HepG2 (cell line): Measurements from ENCODE around the gene TOP2A. TPM values are rescaled to one million over a fixed set of nuclear protein-coding genes. Genes with fewer than 3 reads are reported as not detected.

Source experiments
- CBFB ChIP-seq: sonication (generic); formaldehyde crosslinking; IDR thresholded peaks from 2 replicates; pipeline ENCODE4 v1.4.0; 2020; ENCODE audit warnings: missing genetic modification reagents
- CCAR2 ChIP-seq: fragments of 200-400 bp; formaldehyde crosslinking; optimal IDR thresholded peaks from 2 replicates; pipeline ENCODE3; 2018; ENCODE audit warnings: low read depth, mild to moderate bottlenecking, low read length, moderate library complexity
- GABPA ChIP-seq, 2 experiments: IDR thresholded peaks; 2 replicates each; pipeline ENCODE4 v1.6.1; 2011 to 2016; ENCODE audit warnings: low read depth in 2 of 2, low read length in 1 of 2, missing biosample characterization in 1 of 2, missing genetic modification characterization in 1 of 2
- HINFP ChIP-seq: sonication (generic); formaldehyde crosslinking; IDR thresholded peaks from 2 replicates; pipeline ENCODE4 v1.4.0; 2020; ENCODE audit warnings: low read depth, mild to moderate bottlenecking, missing genetic modification reagents
- HMGA1 ChIP-seq: sonication (generic); formaldehyde crosslinking; conservative IDR thresholded peaks from 2 replicates; pipeline ENCODE4 v1.4.0; 2020; ENCODE audit warnings: missing genetic modification reagents
- IKZF5 ChIP-seq: IDR thresholded peaks from 2 replicates; pipeline ENCODE4 v1.6.1; 2018; ENCODE audit warnings: missing genetic modification reagents, mild to moderate bottlenecking, missing compliant biosample characterization
- KAT7 ChIP-seq: IDR thresholded peaks from 2 replicates; pipeline ENCODE4 v1.6.1; 2018; ENCODE audit warnings: borderline replicate concordance, missing compliant biosample characterization
- KAT8 ChIP-seq: IDR thresholded peaks from 2 replicates; pipeline ENCODE4 v1.6.1; 2016; ENCODE audit warnings: missing genetic modification reagents, missing compliant biosample characterization
- KDM5A ChIP-seq: fragments of 200-600 bp; sonication (generic); IDR thresholded peaks from 2 replicates; pipeline ENCODE4 v1.7.0; 2018; ENCODE audit warnings: antibody characterized with exemption, mild to moderate bottlenecking, low read length, borderline replicate concordance
- KDM6A ChIP-seq: IDR thresholded peaks from 2 replicates; pipeline ENCODE4 v1.6.1; 2016; ENCODE audit warnings: low read depth
- KLF13 ChIP-seq: sonication (generic); formaldehyde crosslinking; IDR thresholded peaks from 2 replicates; pipeline ENCODE4 v1.4.0; 2020; ENCODE audit warnings: mild to moderate bottlenecking, missing genetic modification reagents
- KMT2B ChIP-seq: IDR thresholded peaks from 2 replicates; pipeline ENCODE4 v1.6.1; 2016; ENCODE audit warnings: missing genetic modification reagents, missing compliant biosample characterization
- ONECUT2 ChIP-seq: sonication (generic); formaldehyde crosslinking; IDR thresholded peaks from 2 replicates; pipeline ENCODE4 v1.4.0; 2020; ENCODE audit warnings: missing genetic modification reagents
- SALL1 ChIP-seq: sonication (generic); formaldehyde crosslinking; IDR thresholded peaks from 2 replicates; pipeline ENCODE4 v1.8.0; 2022; ENCODE audit warnings: mild to moderate bottlenecking, missing genetic modification reagents
- SETDB1 ChIP-seq: sonication (generic); formaldehyde crosslinking; IDR thresholded peaks from 2 replicates; pipeline ENCODE4 v1.5.1; 2020; ENCODE audit warnings: missing genetic modification reagents, mild to moderate bottlenecking, borderline replicate concordance
- WIZ ChIP-seq: sonication (generic); formaldehyde crosslinking; IDR thresholded peaks from 2 replicates; pipeline ENCODE4 v1.5.1; 2020; ENCODE audit warnings: mild to moderate bottlenecking, missing genetic modification reagents
- YY1 ChIP-seq: IDR thresholded peaks from 2 replicates; pipeline ENCODE4 v1.6.1; 2011; ENCODE audit warnings: low read length, low read depth, moderate library complexity, mild to moderate bottlenecking; ENCODE audit not compliant: insufficient read depth, insufficient replicate concordance
- ZFP1 ChIP-seq: IDR thresholded peaks from 2 replicates; pipeline ENCODE4 v1.6.1; 2016
- ZNF138 ChIP-seq: sonication (generic); formaldehyde crosslinking; IDR thresholded peaks from 2 replicates; pipeline ENCODE4 v1.5.0; 2020; ENCODE audit warnings: mild to moderate bottlenecking, low read depth, missing genetic modification reagents
- ZNF253 ChIP-seq: sonication (generic); formaldehyde crosslinking; IDR thresholded peaks from 2 replicates; pipeline ENCODE4 v1.8.0; 2022; ENCODE audit warnings: mild to moderate bottlenecking, missing genetic modification reagents, borderline replicate concordance
- ZNF441 ChIP-seq: sonication (generic); formaldehyde crosslinking; IDR thresholded peaks from 2 replicates; pipeline ENCODE4 v1.7.0; 2021; ENCODE audit warnings: missing genetic modification reagents, borderline replicate concordance
- ZNF784 ChIP-seq: sonication (generic); formaldehyde crosslinking; IDR thresholded peaks from 2 replicates; pipeline ENCODE4 v1.5.1; 2020; ENCODE audit warnings: missing genetic modification reagents, mild to moderate bottlenecking, borderline replicate concordance
- ZSCAN9 ChIP-seq: IDR thresholded peaks from 2 replicates; pipeline ENCODE4 v1.6.1; 2016; ENCODE audit warnings: borderline replicate concordance
- polyA plus RNA-seq, 8 experiments: library from polyadenylated mRNA; depleted of rRNA in 3 of 8; stranded (reverse) in 7 of 8; unstranded in 1 of 8; fragments of >200 nt; fragmentation: Illumina TruSeq in 4 of 8; extraction: Trizol in 4 of 8; gene quantifications; 2 replicates each; pipeline versions ENCODE4 v1.2.1 to v1.2.3, GENCODE V29; 2011 to 2016; ENCODE audit warnings: low read depth in 4 of 8, missing spikeins in 1 of 8, mixed read lengths in 1 of 8; ENCODE audit not compliant: insufficient read depth in 1 of 8
- total RNA-seq, 5 experiments: library from RNA; depleted of rRNA; stranded (reverse); fragments of >200 nt; fragmentation: Illumina TruSeq; extraction: Trizol; gene quantifications; 2 replicates each; pipeline ENCODE4 v1.2.3, GENCODE V29; 2016; ENCODE audit warnings: low read depth in 1 of 5
- TF ChIP-seq, protein P1 (sequence below): IDR thresholded peaks from 2 replicates; pipeline ENCODE4 v1.6.1; 2012; ENCODE audit warnings: low read depth, low read length, improper control_type of control experiment

Gene TOP2A
- total and polyA plus RNA-seq, 2 of the 13 experiments (the other 11 are each of a cell fraction or from before 2014, with no cell fraction given): 108 to 327 TPM

DNA sequence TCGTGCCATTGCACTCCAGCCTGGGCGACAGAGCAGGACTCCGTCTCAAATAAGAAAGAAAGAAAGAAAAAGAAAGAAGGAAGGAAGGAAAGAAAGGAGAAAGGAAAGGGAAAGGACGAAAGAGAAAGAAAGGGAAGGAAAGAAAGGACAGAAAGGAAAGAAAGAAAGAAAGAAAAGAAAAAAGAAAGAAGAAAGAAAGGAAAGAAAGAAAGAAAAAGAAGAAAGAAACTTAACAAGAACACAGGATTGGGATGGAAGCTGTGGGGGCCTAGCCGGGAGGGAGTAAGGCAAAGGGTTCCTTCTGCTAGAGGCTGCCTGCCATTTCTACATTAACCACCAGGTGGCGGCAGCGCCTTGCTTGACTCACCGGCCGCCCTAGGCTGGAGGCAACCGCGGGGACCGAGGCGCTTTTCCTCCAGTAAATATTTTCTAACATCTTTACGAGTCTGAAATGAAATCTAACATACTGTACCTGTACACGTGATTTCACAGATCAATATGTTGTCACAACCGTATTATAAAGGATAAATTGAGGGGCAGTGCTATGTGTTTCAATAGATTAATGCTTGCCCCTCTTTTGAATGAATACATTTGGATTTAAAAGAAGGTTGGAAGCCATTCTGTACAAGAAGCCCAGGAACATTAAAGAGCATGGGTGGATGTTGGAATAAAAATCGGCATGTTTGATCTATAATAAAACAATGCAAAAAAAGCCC lies 59.2 kb downstream of the TOP2A start (continued):
- TF ChIP-seq, protein P1, sequence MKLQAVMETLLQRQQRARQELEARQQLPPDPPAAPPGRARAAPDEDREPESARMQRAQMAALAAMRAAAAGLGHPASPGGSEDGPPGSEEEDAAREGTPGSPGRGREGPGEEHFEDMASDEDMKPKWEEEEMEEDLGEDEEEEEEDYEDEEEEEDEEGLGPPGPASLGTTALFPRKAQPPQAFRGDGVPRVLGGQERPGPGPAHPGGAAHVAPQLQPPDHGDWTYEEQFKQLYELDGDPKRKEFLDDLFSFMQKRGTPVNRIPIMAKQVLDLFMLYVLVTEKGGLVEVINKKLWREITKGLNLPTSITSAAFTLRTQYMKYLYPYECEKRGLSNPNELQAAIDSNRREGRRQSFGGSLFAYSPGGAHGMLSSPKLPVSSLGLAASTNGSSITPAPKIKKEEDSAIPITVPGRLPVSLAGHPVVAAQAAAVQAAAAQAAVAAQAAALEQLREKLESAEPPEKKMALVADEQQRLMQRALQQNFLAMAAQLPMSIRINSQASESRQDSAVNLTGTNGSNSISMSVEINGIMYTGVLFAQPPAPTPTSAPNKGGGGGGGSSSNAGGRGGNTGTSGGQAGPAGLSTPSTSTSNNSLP: no peak
- TF ChIP-seq GABPA (IDR thresholded peaks at IDR 0.05; ENCODE audit: low read depth, low read length) (no peak), GABPA (CRISPR knock-in tag; IDR thresholded peaks at IDR 0.05; ENCODE audit: low read depth) (no peak), ZNF441 (CRISPR knock-in tag) (no peak), KDM5A (no peak), KAT7 (CRISPR knock-in tag) (no peak), ZSCAN9 (CRISPR knock-in tag) (peak; percentile 38; the same call in 1 of the 2 replicates), SALL1 (CRISPR knock-in tag) (peak; percentile 38; the same call in 1 of the 2 replicates), ONECUT2 (no peak), KLF13 (CRISPR knock-in tag) (no peak), ZNF253 (CRISPR knock-in tag) (no peak), HINFP (CRISPR knock-in tag) (no peak), KDM6A (CRISPR knock-in tag) (no peak), WIZ (CRISPR knock-in tag) (no peak), HMGA1 (CRISPR knock-in tag) (no peak), KMT2B (CRISPR knock-in tag) (0 out of 2 replicates have a peak, but pooled peaks have one; percentile 43), YY1 (peak; percentile 59), ZNF138 (CRISPR knock-in tag) (no peak), IKZF5 (CRISPR knock-in tag) (peak; percentile 45; the same call in 1 of the 2 replicates), SETDB1 (CRISPR knock-in tag) (no peak), CBFB (CRISPR knock-in tag) (no peak), ZFP1 (no peak), ZNF784 (CRISPR knock-in tag) (no peak), KAT8 (CRISPR knock-in tag) (peak; percentile 64; the same call in 1 of the 2 replicates), CCAR2 (peak; percentile 54)
